Esophagus muscularis mucosa (tissue), 4 donors: ENCODE data around the gene ASTN2. TPM values are rescaled to one million over a fixed set of nuclear protein-coding genes. Genes with fewer than 3 reads are reported as not detected.

ENCODE experiments used
- DNase-seq: peaks from one replicate; pipeline ENCODE4 v3.0.0-alpha.2; 2017; ENCODE audit errors: extremely low spot score
- H3K27ac ChIP-seq, 4 donors: fragments of 200-600 bp; sonication (generic); replicated peaks in 1 of 4; 1 replicate in 3 of 4; 2 replicates in 1 of 4; pipeline ENCODE4 v1.5.1; 2016 to 2019; ENCODE audit warnings: mild to moderate bottlenecking in 1 of 4
- H3K27me3 ChIP-seq, 4 donors: fragments of 200-600 bp; sonication (generic); one replicate each; pipeline versions ENCODE4 v1.5.1 to v1.6.0; 2016 to 2019
- H3K36me3 ChIP-seq, 4 donors: fragments of 200-600 bp; sonication (generic); one replicate each; pipeline ENCODE4 v1.5.1; 2016 to 2019
- H3K4me1 ChIP-seq, 4 donors: fragments of 200-600 bp; sonication (generic); one replicate each; pipeline ENCODE4 v1.5.1; 2016 to 2019
- H3K4me3 ChIP-seq, 4 donors: fragments of 200-600 bp; sonication (generic); 1 replicate in 2 of 4; 2 replicates in 2 of 4; pipeline ENCODE4 v1.5.1; 2016 to 2019; ENCODE audit warnings: mild to moderate bottlenecking in 4 of 4, moderate library complexity in 1 of 4
- H3K9me3 ChIP-seq, 4 donors: fragments of 200-600 bp; sonication (generic); 1 replicate in 3 of 4; 2 replicates in 1 of 4; pipeline ENCODE4 v1.5.1; 2016 to 2019
- EP300 ChIP-seq: sonication (generic); formaldehyde crosslinking; IDR thresholded peaks from one replicate; pipeline ENCODE4 v1.6.1; 2017; ENCODE audit warnings: antibody characterized with exemption
- POLR2A ChIP-seq: fragments of 450-650 bp; IDR thresholded peaks from one replicate; pipeline ENCODE4 v1.6.1; 2017; ENCODE audit warnings: antibody characterized with exemption, moderate library complexity, mild to moderate bottlenecking, low read depth
- POLR2AphosphoS5 ChIP-seq, 2 donors: sonication (generic); formaldehyde crosslinking; IDR thresholded peaks; one replicate each; pipeline ENCODE4 v1.6.1; 2017; ENCODE audit warnings: antibody characterized with exemption in 2 of 2
- WGBS: methylation state at CpG from one replicate; pipeline ENCODE4 v1.1.5; 2018; 5-methylcytosine and 5-hydroxymethylcytosine counted together
- intact Hi-C: fragments of 100-400 bp; cut with DNase I; formaldehyde crosslinking; loops from one replicate; pipeline ENCODE4 v1.15.1; 2023
- total RNA-seq, 4 donors: library from RNA; depleted of rRNA; stranded (reverse); fragments of >200 nt; gene quantifications; one replicate each; pipeline versions ENCODE4 v1.1.0 to v1.2.1, GENCODE V29; 2016
- TF ChIP-seq, protein P1 (sequence below), 3 experiments: fragments of 200-600 bp in 2 of 3; fragments of 450-650 bp in 1 of 3; sonication (generic) in 2 of 3; IDR thresholded peaks; one replicate each; pipeline ENCODE4 v1.5.1; 2017 to 2019; ENCODE audit warnings: antibody characterized with exemption in 3 of 3, mild to moderate bottlenecking in 2 of 3, moderate library complexity in 1 of 3

The ASTN2 gene
- total RNA-seq, 4 donors from 2014 or later: 4.2 to 6.9 (median 5.5) TPM

DNA sequence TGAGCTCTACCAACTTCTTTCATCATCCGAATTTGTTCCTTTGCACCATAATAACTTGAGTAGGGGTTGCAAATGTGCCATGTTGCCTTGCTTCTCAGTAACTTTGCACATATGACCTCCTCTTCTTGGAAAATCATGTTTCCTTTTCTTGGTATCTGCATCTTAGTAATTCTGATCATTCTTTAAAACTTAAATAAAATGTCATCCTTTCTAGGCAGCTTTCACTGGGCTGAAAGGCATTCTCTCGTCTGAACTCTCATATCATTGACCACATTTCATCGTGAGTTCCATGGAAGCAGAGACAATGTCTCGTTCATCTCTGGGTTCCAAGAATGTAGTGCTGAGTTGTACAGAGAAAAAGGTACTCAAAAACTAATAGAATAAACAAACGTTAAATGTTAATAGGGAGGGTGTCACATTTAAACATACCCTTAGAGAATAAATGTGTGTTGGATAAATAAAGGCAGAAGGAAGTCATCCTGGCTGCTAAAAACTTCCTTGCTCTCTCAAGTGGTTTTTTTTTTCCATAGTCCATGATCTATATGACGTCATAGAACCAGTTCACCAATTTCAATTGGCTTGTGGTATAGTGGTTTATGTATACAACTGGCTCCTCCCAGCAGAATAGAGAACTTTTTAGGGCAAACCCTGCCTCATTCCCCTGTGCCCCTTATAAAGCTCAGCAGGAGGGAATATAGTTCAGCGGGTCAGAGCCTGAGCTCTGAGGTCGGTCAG, 945.9 kb downstream of the ASTN2 start:
- Histone ChIP-seq H3K9me3 (no peaks in the 10 kb centered on the region), H3K4me3 (no peak overlapping the region), H3K27ac (no peak overlapping the region), H3K36me3 (no peaks in the 10 kb centered on the region), H3K4me1 (peaks cover 7 to 14% (median 9%) of the 10 kb centered on the region in 4 donors), H3K27me3 (no peaks in the 10 kb centered on the region)
- 83% methylated on average over 8 of the region's 8 CpGs for WGBS
- peak; percentile 29 for DNase-seq
- no peak for TF ChIP-seq POLR2A
- TF ChIP-seq POLR2AphosphoS5 (IDR thresholded peaks at IDR 0.05): no peak
- no peak for TF ChIP-seq EP300
- TF ChIP-seq, protein P1, sequence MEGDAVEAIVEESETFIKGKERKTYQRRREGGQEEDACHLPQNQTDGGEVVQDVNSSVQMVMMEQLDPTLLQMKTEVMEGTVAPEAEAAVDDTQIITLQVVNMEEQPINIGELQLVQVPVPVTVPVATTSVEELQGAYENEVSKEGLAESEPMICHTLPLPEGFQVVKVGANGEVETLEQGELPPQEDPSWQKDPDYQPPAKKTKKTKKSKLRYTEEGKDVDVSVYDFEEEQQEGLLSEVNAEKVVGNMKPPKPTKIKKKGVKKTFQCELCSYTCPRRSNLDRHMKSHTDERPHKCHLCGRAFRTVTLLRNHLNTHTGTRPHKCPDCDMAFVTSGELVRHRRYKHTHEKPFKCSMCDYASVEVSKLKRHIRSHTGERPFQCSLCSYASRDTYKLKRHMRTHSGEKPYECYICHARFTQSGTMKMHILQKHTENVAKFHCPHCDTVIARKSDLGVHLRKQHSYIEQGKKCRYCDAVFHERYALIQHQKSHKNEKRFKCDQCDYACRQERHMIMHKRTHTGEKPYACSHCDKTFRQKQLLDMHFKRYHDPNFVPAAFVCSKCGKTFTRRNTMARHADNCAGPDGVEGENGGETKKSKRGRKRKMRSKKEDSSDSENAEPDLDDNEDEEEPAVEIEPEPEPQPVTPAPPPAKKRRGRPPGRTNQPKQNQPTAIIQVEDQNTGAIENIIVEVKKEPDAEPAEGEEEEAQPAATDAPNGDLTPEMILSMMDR (IDR thresholded peaks at IDR 0.05): no peak
- intact Hi-C loops: no loop called here

GRCh38 chr9:116468369-116468768, 946.5 kb downstream of the ASTN2 start:
- H3K4me1 ChIP-seq: peaks cover 7 to 14% (median 9%) of the 10 kb centered on the region in 4 donors
- H3K9me3 ChIP-seq: no peaks in the 10 kb centered on the region
- 77% methylated on average over 1 of the region's 1 CpG for WGBS
- peak; percentile 29 for DNase-seq
- H3K4me3 ChIP-seq: no peak overlapping the region
- H3K36me3 ChIP-seq: no peaks in the 10 kb centered on the region
- TF ChIP-seq, protein P1 (IDR thresholded peaks at IDR 0.05): no peak
- no peak for TF ChIP-seq POLR2AphosphoS5 (IDR thresholded peaks at IDR 0.05)
- TF ChIP-seq EP300: no peak
- no peak for TF ChIP-seq POLR2A
- no peak overlapping the region for H3K27ac ChIP-seq
- H3K27me3 ChIP-seq: no peaks in the 10 kb centered on the region
- intact Hi-C loops: no loop called here

DNA sequence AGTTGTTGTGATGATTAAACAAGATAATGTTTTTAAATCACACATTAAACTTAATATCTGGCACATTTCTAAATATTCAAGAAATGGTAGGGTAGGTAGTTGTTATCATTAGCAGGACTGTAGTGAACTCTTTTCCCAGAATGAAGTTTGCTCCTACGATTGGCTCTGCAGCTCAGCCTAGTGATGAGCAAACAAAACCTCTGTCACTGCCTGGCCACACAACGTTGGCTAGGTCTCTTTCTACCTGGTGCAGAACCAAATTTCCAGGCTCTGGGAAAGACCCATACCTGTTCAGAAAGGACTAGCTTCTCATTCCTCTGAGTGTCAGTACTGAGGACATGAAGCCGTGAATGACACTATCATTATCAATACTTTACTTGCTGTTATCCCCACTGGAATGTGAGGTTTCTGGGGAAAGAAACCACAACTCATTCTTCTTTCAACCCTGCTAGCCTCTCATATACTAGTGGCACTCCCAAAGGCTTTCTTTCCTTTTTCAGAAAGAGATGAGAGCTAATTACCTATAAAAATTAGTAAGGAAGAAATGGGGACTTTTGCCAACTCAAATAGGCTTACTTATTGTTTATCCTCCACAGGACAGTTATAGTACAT, 947.0 kb downstream of the ASTN2 start:
- H3K27me3 ChIP-seq: no peaks in the 10 kb centered on the region
- H3K4me1 ChIP-seq: peaks cover 7 to 14% (median 9%) of the 10 kb centered on the region in 4 donors
- intact Hi-C loops: no loop called here
- no peak overlapping the region for H3K27ac ChIP-seq
- WGBS: 87% methylated on average over 3 of the region's 3 CpGs
- TF ChIP-seq, protein P1 (IDR thresholded peaks at IDR 0.05): no peak
- no peak for TF ChIP-seq EP300
- no peak for TF ChIP-seq POLR2A
- no peak for TF ChIP-seq POLR2AphosphoS5 (IDR thresholded peaks at IDR 0.05)
- no peak overlapping the region for H3K4me3 ChIP-seq
- DNase-seq: peak; percentile 39
- H3K9me3 ChIP-seq: no peaks in the 10 kb centered on the region
- H3K36me3 ChIP-seq: no peaks in the 10 kb centered on the region

- TF ChIP-seq, protein P1 (IDR thresholded peaks at IDR 0.05): no peak
- TF ChIP-seq EP300: no peak
- TF ChIP-seq POLR2A: no peak
- TF ChIP-seq POLR2AphosphoS5 (IDR thresholded peaks at IDR 0.05): no peak
Measured at GRCh38 chr9:116466271-116467235, 948.3 kb downstream of the ASTN2 start.

More at GRCh38 chr9:116466271-116467235, 948.3 kb downstream of the ASTN2 start:
- peak; percentile 75 for DNase-seq
- WGBS: 69% methylated on average over 5 of the region's 5 CpGs
- Histone ChIP-seq H3K36me3 (no peaks in the 10 kb centered on the region), H3K4me1 (peaks cover under 1 to 9% (median 6%) of the 10 kb centered on the region in 4 donors), H3K27me3 (no peaks in the 10 kb centered on the region), H3K27ac (no peak overlapping the region), H3K4me3 (no peak overlapping the region), H3K9me3 (no peaks in the 10 kb centered on the region)
- intact Hi-C loops: no loop called here
